Cardiac fibroblast (primary cell): ENCODE measurements around the gene PNPLA3.

Experiments used
- DNase-seq, 2 donors: peaks; one replicate each; pipeline versions ENCODE4 v3.0.0 to v3.0.0-alpha.2; 2010; ENCODE audit warnings: low read depth in 2 of 2
- H3K4me3 ChIP-seq, 2 donors: replicated peaks in 1 of 2; 1 replicate in 1 of 2; 2 replicates in 1 of 2; pipeline ENCODE4 v1.5.1; 2011; ENCODE audit warnings: low read depth in 2 of 2, low read length in 2 of 2, mild to moderate bottlenecking in 2 of 2, moderate library complexity in 1 of 2
- TF ChIP-seq, protein P1 (sequence below): IDR thresholded peaks from one replicate; pipeline ENCODE4 v1.5.1; 2011; ENCODE audit warnings: low read depth, mild to moderate bottlenecking, low read length, inconsistent platforms

Gene PNPLA3

DNA sequence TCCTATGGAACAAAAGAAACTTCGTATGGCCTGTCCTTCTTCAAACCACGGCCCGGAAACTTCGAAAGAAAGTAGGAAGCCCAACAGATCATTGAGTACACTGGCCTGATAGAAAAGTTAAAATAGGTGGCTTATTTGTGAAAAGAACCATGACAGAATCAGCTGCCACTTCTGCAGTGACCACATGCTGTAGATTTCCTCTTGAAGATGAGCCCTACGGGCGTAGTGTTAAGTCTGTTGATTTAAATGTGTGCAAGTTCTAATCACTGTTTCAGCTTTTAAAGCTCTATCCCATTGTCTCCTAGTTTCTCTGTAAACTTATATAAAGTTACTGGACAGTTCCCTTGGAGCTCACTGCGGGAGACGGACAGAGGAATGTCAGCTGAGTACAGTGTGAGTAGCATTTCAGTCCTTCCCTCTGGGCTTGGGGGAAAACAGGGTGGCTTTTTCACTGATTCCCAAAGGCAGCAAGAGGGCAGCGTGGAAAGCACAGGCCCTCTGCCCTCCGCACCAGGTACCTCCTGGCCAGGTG is 49.4 kb downstream of the PNPLA3 start:
- TF ChIP-seq, protein P1, sequence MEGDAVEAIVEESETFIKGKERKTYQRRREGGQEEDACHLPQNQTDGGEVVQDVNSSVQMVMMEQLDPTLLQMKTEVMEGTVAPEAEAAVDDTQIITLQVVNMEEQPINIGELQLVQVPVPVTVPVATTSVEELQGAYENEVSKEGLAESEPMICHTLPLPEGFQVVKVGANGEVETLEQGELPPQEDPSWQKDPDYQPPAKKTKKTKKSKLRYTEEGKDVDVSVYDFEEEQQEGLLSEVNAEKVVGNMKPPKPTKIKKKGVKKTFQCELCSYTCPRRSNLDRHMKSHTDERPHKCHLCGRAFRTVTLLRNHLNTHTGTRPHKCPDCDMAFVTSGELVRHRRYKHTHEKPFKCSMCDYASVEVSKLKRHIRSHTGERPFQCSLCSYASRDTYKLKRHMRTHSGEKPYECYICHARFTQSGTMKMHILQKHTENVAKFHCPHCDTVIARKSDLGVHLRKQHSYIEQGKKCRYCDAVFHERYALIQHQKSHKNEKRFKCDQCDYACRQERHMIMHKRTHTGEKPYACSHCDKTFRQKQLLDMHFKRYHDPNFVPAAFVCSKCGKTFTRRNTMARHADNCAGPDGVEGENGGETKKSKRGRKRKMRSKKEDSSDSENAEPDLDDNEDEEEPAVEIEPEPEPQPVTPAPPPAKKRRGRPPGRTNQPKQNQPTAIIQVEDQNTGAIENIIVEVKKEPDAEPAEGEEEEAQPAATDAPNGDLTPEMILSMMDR: no peak

DNA sequence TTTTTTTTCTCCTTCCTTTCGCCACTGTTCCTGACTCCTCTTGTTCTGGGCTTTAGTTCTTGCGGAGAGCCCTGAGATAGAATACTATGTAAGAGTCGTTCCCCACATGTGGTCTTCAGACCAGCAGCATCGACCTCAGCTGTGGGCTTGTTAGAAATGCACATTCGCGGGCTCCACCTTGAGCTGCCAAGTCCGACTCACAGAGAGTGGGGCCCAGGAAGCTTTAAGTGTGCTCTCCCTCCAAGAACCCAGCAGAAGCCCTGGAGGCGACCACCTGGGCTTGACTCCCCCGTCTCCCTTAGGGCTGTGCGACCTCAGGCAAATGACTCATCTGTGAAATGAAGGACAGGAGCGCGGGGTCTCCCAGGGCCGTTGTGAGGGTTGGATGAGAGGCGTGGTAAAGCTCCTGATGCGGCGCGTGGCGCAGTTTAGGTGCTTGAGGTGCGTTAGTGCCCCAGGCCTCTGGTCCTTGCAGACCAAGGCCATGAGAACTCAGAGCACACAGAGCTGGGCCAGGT is 50.5 kb downstream of the PNPLA3 start:
- TF ChIP-seq, protein P1: no peak

More for the DNA sequence above, 49.4 kb downstream of the PNPLA3 start:
- no peak for DNase-seq
- no peak overlapping the region for H3K4me3 ChIP-seq

DNA sequence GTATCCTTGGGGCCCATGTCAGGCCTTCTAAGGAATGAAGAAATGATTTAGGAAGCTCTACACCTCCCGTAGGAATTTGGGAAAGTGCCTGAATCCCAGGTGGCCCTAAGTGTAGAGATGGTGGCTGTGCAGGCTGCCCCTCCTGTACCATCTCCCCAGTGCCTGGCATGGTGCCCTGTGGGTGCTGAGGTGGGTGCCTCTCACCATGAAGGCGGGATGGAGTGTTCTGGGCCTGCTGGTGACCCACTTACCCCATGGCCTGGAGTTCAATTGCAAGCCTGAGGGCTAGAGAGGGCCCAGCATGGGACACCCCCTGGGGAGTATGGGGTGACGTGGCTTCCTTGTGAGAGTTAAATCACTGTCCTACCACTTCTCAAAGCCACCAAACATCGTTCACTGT is 51.4 kb downstream of the PNPLA3 start:
- DNase-seq: no peak
- H3K4me3 ChIP-seq: no peak overlapping the region
- TF ChIP-seq, protein P1: no peak

More for the DNA sequence above, 50.5 kb downstream of the PNPLA3 start:
- no peak overlapping the region for H3K4me3 ChIP-seq
- no peak for DNase-seq

DNA sequence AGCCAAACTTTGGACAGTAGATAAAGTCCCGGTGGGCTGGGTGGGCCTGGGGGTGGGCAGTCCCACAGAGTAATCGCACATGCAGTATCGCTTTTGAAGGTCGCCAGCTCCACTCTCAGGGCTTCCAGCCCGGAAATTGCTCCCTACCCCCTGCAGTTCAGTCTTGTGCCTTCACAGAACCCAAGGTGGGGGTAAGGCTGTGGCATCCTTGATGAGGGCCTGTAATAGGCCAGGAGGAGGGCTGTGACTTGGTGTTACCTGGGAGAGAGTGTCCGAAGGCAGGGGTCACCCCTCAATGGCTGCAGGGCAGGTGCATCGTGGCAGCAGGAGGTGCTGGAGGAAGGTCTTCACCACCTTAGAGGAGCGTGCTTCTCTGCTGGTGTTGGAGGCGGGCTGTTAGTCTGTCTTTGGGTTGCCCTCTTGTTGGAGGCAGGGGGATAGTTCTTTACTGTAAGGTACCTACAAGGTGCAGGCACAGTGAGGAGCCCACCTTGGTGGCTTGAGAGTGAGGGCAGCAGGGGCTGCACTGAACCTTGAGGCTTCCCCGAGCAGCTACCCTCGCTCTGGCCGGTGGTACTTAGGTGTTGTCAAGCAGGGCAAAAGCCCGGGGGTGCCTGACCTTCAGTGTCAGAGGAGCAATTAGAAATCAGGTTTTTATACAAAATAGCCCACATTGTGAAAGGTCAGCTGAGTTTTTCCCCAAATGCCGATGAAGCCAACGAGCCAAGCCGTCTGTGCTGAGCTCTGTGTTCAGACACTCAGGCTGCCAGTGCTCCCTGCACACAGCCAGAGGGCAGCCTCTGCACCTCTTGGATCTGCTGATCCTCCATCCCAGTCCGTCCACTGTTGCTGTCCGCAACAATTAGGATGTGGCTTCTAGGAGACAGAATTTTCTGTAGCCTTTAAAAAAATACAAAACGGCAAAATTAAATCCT is 53.5 kb downstream of the PNPLA3 start:
- TF ChIP-seq, protein P1: no peak
- H3K4me3 ChIP-seq: no peak overlapping the region
- DNase-seq: no peak

DNA sequence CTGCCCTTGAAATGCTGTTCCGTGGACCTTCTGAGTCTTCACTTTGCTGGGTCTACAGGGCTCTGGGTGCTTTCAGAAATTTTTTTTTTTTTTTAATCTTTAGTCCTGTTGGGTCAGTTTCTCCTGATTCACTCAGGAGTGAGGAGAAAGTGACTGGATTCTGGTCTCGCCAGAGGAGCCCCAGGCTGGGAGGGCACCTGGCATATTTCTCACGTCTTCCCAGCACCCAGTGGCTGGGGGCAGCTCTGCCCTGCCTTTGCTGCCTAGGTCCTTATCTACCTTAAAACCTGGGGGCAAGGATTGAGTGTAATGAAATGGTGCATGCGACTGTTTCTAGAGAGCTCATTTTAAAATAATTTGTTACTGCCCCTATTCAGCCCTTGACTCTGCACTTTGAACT is 55.0 kb downstream of the PNPLA3 start:
- H3K4me3 ChIP-seq: no peak overlapping the region
- DNase-seq: no peak
- TF ChIP-seq, protein P1: no peak

DNA sequence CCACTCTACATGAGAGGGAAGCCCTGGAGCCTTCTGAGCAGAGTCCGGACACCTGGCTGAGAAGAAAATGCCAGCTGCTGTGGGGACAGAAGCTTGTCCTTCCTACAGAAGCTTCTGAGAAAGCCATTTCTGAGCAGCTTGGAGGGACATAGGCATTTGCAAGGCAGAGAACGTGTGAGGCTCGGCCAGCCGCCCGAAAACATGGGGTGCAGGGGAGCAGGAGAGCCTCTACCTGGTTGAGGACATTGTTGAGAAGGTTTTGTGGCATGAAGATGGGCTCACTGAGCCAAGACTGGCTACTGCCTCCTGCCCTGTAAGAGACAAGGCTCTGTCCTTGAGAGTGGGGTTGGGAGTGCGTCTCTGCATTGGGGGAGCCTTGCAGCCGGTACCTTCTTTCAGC is 57.0 kb downstream of the PNPLA3 start:
- no peak overlapping the region for H3K4me3 ChIP-seq
- no peak for DNase-seq
- TF ChIP-seq, protein P1: no peak
